GM19438 (cell line): Measurements from ENCODE around the gene ZGPAT.

Experiments
- ATAC-seq: cut with Tn5 transposase; IDR thresholded peaks from one replicate; pipeline ENCODE4 v1.9.1; 2021; ENCODE audit warnings: low read depth; ENCODE audit not compliant: unreplicated experiment

The ZGPAT gene

DNA sequence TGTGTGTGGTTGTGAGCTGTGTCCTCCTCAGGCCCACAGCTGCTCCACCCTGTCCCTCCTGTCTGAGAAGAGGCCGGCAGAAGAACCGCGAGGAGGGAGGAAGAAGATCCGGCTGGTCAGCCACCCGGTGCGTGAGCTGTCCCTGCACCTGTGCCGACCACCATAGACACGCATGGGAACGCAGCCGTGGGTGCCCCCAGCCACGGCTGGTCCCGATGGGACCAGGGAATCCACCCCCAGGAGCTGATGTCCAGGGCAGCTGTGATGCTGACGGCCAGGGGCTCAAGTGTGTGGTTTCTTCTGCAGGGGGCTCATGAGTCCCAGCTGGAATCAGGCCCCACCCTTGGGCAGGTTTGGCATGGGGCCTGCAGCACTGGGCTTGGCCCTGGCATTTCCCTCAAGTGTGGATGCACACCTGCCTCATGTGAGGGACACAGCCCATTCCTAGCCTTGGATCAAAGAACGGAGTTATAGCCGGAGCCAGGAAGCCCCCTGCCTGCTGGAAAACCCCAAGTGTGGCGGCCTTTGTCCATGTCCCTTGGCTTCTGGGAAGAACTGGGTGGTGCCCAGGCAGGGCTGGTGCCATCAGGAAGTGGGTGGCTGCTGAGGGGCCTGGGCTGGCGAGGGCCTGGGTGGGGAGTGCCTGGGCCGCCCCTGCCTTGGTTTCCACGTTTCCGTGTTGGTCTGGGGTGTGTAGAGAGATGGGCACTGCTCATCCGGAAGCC lies 16.0 kb upstream of the ZGPAT start:
- ATAC-seq = no peak

DNA sequence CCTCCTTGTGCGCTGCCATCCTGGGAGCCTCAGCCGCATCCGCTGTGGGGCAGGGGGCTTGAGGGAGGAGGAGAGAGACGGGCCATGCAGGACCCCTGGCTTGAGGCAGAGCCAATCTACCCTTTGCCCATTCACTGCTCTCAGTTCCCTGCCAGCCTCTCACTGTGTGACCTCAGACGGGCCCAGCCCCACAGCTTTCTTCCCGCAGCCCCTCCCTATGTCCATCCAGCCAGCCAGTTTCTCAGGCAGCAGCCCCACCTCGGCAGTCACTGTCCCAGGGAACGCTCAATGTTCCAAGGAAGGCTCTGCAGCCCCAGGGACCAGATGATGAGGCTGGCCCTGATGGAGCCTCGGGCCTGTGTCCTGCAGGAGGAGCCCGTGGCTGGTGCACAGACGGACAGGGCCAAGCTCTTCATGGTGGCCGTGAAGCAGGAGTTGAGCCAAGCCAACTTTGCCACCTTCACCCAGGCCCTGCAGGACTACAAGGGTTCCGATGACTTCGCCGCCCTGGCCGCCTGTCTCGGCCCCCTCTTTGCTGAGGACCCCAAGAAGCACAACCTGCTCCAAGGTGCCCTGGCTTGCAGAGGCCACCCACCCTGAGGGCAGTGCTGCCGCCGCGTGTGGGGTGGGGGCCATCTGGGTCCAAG lies 15.3 kb upstream of the ZGPAT start:
- no peak for ATAC-seq

DNA sequence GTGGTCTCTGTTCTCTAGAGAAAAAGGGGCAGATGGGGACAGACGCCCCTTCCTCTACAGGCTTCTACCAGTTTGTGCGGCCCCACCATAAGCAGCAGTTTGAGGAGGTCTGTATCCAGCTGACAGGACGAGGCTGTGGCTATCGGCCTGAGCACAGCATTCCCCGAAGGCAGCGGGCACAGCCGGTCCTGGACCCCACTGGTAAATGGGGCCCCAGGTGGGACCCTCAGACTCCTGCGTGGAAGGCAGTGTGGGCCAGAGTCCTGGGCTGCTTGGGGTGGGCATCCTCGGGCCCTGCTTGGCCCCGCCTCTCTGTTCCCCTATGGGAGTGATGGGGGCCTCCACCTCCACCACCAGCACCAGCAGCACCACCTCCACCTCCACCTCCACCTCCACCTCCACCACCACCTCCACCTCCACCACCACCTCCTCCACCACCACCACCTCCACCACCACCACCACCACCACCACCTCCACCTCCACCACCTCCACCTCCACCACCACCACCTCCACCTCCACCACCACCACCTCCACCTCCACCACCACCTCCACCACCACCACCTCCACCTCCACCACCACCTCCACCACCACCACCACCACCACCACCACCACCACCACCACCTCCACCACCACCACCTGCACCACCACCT lies 14.6 kb upstream of the ZGPAT start:
- ATAC-seq = no peak

- ATAC-seq = no peak
Measured at GRCh38 chr20:63693733-63694583, 13.9 kb upstream of the ZGPAT start.

DNA sequence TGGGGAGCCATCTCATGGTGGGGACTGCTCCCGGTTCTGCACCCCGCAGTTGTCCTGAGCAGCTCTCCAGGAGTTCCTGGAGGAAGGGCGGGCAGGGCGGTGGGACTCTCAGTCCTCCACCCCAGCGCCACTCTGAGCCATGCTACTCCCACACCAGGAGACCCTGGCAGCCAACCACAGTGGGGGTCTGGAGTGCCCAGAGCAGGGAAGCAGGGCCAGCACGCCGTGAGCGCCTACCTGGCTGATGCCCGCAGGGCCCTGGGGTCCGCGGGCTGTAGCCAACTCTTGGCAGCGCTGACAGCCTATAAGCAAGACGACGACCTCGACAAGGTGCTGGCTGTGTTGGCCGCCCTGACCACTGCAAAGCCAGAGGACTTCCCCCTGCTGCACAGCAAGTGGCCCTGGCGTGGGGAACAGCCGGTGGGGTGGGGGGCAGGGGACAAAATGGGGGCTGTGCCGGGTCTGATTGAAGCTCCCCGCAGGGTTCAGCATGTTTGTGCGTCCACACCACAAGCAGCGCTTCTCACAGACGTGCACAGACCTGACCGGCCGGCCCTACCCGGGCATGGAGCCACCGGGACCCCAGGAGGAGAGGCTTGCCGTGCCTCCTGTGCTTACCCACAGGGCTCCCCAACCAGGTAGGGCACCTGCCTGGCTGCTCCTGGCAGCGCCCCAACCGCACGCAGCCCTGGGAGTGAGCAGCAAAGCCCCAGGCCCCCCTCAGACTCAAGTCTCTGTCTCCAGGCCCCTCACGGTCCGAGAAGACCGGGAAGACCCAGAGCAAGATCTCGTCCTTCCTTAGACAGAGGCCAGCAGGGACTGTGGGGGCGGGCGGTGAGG lies 13.0 kb upstream of the ZGPAT start:
- no peak for ATAC-seq

DNA sequence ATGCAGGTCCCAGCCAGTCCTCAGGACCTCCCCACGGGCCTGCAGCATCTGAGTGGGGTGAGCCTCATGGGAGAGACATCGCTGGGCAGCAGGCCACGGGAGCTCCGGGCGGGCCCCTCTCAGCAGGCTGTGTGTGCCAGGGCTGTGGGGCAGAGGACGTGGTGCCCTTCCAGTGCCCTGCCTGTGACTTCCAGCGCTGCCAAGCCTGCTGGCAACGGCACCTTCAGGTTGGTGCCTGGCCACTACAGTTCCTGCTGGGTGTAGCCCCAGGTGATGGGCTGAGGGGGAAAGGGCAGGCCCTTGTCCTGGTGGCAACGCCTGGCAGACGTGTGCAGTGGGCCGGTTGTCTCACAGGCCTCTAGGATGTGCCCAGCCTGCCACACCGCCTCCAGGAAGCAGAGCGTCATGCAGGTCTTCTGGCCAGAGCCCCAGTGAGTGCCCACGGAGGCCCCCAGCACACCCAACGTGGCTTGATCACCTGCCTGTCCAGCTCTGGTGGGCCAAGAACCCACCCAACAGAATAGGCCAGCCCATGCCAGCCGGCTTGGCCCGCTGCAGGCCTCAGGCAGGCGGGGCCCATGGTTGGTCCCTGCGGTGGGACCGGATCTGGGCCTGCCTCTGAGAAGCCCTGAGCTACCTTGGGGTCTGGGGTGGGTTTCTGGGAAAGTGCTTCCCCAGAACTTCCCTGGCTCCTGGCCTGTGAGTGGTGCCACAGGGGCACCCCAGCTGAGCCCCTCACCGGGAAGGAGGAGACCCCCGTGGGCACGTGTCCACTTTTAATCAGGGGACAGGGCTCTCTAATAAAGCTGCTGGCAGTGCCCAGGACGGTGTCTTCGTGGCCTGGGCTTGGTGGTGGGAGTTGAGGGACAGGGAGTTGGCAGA lies 12.2 kb upstream of the ZGPAT start:
- ATAC-seq = no peak

GRCh38 chr20:63696306-63696627 lies 11.6 kb upstream of the ZGPAT start:
- ATAC-seq = no peak

DNA sequence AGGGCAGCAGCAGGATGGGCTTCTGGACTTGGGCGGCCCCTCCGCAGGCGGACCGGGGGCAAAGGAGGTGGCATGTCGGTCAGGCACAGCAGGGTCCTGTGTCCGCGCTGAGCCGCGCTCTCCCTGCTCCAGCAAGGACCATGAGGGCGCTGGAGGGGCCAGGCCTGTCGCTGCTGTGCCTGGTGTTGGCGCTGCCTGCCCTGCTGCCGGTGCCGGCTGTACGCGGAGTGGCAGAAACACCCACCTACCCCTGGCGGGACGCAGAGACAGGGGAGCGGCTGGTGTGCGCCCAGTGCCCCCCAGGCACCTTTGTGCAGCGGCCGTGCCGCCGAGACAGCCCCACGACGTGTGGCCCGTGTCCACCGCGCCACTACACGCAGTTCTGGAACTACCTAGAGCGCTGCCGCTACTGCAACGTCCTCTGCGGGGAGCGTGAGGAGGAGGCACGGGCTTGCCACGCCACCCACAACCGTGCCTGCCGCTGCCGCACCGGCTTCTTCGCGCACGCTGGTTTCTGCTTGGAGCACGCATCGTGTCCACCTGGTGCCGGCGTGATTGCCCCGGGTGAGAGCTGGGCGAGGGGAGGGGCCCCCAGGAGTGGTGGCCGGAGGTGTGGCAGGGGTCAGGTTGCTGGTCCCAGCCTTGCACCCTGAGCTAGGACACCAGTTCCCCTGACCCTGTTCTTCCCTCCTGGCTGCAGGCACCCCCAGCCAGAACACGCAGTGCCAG lies 11.0 kb upstream of the ZGPAT start, which contains the start of gene TNFRSF6B:
TNFRSF6B (plus strand) TSS at position 25 of the 729 bp plus-strand sequence; CDS start at position 141, 116 bp downstream.
- no peak for ATAC-seq

DNA sequence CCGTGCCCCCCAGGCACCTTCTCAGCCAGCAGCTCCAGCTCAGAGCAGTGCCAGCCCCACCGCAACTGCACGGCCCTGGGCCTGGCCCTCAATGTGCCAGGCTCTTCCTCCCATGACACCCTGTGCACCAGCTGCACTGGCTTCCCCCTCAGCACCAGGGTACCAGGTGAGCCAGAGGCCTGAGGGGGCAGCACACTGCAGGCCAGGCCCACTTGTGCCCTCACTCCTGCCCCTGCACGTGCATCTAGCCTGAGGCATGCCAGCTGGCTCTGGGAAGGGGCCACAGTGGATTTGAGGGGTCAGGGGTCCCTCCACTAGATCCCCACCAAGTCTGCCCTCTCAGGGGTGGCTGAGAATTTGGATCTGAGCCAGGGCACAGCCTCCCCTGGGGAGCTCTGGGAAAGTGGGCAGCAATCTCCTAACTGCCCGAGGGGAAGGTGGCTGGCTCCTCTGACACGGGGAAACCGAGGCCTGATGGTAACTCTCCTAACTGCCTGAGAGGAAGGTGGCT lies 10.4 kb upstream of the ZGPAT start:
- no peak for ATAC-seq

DNA sequence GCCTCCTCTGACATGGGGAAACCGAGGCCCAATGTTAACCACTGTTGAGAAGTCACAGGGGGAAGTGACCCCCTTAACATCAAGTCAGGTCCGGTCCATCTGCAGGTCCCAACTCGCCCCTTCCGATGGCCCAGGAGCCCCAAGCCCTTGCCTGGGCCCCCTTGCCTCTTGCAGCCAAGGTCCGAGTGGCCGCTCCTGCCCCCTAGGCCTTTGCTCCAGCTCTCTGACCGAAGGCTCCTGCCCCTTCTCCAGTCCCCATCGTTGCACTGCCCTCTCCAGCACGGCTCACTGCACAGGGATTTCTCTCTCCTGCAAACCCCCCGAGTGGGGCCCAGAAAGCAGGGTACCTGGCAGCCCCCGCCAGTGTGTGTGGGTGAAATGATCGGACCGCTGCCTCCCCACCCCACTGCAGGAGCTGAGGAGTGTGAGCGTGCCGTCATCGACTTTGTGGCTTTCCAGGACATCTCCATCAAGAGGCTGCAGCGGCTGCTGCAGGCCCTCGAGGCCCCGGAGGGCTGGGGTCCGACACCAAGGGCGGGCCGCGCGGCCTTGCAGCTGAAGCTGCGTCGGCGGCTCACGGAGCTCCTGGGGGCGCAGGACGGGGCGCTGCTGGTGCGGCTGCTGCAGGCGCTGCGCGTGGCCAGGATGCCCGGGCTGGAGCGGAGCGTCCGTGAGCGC lies 9.8 kb upstream of the ZGPAT start:
- no peak for ATAC-seq

DNA sequence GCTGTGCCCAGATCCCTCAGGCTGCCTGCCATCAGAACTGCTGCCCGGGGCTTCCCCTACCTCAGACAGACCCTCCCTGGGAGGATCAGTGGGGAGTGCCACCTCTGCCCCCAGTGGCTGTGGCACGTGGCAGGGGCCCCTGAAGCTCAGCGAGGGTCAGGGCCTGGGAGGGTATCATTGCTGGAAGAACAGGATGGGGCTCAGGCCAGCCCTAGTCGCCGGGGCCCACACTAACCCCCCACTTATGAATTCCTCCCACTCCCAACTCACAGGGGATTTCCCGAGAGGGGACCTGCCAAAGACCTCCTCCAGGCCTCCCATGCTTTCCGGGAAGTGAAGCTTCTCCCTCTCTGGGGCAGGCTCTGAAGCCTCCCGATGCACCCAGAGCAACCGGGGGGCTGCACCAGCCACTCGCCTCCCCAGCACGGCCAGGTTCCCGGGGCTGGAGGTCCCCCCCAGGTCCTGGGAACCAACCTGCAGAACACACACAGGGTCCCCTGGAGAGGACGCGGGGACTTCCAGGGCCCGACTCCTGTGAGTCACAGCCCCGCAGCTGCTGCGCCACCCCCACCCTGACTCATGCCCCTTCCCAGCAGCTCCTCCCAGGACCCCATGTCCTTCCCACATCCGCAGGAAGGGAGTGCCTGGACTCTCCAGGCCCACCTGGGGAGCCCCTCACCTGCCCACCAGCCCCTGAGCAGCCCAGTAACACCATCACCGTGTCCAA lies 8.9 kb upstream of the ZGPAT start:
- no peak for ATAC-seq

DNA sequence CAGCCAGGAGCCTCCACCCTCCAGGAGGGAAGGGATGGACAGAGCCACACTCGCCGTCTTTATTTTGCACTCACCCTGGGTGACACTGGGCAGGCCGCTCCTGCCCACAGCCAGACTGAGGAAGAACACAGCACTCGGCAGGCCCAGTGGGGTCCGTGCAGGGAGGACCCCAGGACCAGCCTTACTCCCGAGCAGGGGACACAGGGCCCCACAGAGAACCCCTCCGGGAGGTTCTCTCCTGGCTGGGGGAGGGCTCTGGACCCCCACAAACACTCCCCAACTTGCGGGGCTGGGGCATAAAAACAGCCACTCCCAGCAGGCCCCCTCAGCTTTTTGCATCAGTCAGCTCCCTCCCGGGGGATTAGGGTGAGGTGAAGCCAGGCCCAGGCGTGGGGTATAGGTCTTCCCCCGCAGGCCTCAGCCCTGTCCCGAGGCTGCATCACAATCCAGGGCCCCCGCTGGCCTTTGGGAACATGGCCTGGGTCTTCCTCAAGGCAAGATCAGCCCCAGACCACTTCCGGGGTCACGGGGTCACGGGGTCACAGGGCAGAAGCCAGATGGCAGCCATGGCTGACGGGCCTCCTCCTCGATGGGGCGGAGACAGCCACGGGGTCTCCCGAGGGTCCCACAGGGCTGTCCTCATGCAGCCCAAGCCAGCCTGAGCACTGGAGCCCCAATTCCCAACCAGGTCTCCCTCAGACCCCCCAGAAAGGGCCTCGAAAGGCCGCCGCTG lies 8.2 kb upstream of the ZGPAT start:
- ATAC-seq = no peak

DNA sequence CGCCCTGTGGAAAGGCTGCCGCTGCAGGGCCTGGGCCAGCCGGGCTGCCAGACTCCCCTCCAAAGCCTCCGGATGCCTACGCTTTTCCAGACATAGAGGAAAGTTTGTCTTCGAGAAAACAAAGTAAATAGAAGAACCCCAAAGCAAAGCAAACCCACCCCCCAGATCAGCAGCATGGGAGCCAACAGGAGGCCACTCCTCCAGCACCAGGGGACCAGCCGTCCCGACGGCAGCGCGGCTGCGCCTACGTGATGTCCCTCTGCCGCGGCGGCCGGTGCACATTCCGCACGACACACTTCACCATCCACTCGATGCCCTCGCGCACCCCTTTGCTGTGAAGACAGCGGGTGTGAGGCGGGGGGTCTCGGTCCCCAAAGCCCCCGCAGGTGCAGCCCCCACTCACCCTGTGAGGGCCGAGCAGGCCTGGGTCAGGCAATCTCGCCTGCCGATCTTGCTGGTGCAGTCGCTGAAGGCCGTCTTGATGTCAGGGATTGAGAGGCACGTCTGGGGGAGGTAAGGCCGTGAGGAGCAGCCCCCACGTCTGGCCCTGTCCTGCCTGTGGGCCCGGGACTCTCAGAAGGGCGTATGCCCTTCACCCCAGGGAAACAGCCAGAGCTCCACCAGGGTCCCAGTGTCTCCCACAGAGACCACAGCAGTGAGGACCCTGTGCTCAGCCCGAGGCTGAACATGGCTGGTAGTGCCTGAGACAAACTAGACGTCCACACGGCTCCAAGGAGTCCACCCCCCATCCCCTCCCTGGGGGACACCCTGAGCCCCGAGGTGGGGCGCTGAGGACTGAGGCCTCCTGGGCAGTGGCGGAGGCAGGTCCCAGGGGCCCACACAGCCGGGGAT lies 7.4 kb upstream of the ZGPAT start:
- no peak for ATAC-seq

DNA sequence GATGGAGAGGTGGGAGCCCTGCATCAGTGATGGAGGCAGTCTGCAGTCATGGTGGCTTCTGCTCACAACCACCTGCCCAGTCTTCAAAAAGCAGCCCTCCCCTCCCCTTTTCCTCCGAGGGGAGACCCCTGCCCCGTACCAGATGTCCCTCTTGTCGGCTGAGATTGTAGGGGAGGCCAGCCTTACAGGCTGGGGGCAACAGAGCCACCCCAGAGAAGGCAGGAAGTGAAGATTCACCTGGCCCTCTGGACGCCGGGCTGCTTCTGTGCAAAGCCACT lies 6.8 kb upstream of the ZGPAT start:
- no peak for ATAC-seq

DNA sequence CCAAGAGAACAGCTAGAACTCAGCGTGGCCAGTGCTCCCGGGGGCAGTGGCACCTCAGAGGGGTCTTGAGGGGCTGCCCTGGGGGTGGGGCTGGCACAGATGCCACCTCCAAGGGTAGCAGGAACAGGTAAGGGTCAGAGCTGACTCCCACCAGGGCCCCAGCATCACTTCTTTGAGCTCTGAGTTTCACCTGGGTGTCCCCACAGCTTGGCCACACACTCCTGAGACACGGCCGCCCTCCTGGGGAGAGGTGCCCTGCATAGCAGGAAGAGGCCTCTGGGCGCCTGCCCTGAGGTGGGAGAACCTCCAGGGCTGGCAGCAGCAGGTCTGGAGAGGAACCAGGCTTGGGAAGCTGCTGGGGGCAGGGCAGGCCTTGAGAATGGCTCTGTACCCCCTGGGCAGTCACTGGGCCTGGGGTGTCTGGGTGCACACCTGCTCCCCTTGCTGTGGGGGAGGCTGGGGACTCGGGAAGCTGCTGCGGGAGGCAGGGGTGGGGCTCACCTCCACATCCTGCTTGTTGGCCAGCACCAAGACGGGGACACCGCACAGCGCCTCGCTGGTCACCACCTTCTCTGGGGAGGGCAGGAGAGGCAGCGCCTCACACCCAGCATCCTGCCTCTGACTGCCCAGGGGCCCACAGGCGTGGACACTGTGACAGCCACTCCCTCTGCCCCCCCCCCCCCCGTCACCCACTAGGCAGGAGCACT lies 6.4 kb upstream of the ZGPAT start:
- ATAC-seq = no peak
